Measurements from ENCODE around the gene C16orf89. TPM values are rescaled to one million over a fixed set of nuclear protein-coding genes. Genes with fewer than 3 reads are reported as not detected.
"Not testable (repeated sequence)": the region's sequence is repeated elsewhere in the genome, so short reads cannot be mapped to it uniquely, and the experiment has no call there.

Gene C16orf89, protein sequence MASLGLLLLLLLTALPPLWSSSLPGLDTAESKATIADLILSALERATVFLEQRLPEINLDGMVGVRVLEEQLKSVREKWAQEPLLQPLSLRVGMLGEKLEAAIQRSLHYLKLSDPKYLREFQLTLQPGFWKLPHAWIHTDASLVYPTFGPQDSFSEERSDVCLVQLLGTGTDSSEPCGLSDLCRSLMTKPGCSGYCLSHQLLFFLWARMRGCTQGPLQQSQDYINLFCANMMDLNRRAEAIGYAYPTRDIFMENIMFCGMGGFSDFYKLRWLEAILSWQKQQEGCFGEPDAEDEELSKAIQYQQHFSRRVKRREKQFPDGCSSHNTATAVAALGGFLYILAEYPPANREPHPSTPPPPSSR
- 0.39 TPM for polyA plus RNA-seq (ENCODE audit: insufficient read length)

DNA sequence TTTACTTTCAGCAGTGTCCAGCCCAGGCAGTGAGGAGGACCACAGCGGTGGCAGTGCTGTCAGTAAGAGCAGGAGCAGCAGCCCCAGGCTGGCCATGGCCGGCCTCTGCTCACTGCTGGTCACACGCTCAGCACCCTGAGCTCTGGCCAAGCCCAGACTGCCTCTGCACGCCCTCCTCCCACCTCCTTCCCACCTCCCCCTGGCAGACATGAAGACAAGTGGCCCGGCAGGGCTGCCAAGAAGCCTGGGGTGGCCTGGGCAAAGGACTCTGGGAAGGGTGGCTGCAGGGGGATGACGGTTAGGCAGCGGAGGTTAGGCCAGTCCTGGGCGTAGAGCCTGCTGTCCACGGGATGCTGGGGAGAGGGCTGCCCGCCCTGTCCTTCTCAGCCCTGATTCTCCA lies at the start of gene C16orf89:
Gene C16orf89, minus strand, starts transcription at position 144 of the 400 bp plus-strand sequence. Its CDS starts 48 bp downstream, at position 96.
- DNase-seq (ENCODE audit: low read depth), result no peak

DNA sequence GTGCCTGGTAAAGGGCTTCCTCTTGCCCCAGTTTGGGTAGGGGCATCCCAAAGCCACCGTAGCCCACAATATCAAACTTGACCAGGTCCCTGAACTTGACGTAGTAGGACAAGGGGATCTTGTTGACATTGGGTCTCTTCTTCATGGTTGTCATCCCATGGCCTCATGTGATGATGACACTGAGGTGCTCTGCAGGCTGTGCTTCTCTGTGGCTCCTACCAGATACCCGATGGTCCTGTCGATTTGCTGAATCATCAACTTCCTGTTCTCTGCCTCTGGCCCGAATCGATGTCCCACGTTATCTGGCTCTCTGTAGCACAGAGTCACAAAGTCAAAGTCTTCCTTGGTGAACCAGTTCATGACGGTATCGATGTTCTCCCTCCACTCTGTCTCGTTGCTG lies 45.2 kb upstream of the C16orf89 start:
- not testable (repeated sequence) for DNase-seq (ENCODE audit: low read depth)

DNA sequence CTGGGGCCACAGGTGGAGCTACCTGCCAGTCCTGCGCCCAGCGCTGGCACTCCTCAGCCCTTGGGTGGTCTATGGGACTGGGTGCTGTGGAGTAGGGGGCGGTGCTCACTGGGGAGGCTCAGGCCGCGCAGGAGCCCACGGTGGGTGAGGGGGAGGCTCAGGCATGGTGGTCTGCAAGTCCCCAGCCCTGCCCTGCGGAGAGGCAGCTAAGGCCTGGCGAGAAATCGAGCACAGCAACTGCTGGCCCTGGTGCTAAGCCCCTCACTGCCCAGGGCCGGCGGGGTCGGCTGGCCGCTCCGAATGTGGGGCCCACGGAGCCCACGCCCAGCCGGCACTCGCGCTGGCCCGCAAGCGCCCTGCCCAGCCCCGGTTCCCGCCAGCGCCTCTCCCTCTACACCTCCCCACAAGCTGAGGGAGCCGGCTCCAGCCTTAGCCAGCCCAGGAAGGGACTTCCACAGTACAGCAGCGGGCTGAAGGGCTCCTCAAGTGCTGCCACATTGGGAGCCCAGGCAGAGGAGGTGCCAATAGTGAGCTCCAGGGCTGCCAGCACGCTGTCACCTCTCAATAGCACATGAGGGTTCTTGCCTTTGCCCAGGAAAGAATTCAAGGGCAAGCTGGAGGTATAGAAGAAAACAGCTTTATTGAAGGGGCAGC lies 42.9 kb upstream of the C16orf89 start:
- no peak for DNase-seq (ENCODE audit: low read depth)

DNA sequence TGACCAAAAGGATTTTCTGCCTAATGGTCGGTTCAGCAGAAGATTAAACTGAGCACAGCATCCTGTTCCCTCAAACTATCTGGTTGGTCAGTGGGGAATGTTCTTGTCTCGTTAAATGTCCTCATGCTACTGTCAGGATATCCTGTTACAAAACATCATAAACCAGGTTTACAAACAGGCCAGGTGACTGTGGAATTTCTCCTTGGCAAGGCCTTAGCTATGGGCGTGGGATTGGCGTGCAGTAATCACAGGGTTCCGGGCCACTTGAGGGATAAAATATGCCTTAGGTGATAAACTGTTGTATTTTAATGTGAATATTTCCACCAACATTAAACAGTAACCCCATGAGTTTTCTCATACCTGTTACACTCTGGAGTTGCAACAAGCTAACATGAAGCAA lies 39.3 kb upstream of the C16orf89 start:
- DNase-seq (ENCODE audit: low read depth), result not testable (repeated sequence)

DNA sequence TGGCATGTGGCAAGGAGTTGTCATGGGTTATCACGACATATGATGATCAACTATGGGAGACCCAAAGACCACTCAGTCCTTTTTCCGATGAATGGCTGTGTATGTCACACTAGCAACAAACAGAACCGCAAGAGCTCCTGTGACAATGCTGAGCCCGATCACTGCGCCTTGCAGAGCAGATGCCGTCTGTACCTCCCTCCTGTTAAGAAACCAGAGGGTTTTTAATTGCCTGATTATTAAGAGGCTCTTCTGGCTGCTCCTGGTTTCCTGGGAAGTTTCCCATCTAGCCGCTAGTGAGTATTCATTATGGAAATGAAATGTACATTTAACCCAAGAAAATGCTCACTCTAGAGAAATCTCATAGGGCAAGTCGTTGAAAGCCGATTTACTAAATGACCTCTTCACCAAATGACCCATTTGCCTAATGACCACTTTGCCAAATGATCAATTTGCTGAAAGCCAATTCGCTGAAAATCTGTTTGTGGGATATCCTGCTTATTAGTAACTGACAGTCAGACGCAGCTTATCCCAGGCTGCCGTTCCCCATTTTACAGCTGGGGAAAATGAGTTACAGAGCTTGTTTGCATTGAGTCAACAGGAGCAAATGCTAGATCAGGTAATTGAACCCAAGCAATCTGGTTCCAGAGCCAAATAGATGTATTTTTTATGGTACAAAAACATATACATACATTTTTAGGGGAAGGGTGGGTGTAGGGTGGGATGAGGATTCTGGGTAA lies 37.7 kb upstream of the C16orf89 start:
- not testable (repeated sequence) for DNase-seq (ENCODE audit: low read depth)

DNA sequence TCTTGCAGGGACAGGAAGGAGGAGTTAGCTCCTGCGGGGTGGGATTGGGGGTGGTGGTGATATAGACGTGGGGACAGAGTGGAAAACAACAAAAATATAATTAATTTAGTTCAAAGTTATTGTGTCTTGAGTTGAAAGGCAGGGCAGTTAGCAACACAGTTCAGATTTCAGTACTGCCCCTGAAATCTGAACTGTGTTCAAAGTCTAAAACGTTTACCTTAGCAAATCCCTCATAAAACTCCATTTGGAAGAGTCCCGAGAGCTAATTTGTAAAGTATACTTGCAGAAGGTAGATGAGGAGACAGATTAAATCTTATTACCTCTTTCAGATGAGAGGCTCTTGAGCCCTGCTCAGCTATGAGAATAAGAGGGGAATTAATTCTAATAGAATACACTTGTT lies 33.4 kb upstream of the C16orf89 start:
- DNase-seq (ENCODE audit: low read depth), result not testable (repeated sequence)

DNA sequence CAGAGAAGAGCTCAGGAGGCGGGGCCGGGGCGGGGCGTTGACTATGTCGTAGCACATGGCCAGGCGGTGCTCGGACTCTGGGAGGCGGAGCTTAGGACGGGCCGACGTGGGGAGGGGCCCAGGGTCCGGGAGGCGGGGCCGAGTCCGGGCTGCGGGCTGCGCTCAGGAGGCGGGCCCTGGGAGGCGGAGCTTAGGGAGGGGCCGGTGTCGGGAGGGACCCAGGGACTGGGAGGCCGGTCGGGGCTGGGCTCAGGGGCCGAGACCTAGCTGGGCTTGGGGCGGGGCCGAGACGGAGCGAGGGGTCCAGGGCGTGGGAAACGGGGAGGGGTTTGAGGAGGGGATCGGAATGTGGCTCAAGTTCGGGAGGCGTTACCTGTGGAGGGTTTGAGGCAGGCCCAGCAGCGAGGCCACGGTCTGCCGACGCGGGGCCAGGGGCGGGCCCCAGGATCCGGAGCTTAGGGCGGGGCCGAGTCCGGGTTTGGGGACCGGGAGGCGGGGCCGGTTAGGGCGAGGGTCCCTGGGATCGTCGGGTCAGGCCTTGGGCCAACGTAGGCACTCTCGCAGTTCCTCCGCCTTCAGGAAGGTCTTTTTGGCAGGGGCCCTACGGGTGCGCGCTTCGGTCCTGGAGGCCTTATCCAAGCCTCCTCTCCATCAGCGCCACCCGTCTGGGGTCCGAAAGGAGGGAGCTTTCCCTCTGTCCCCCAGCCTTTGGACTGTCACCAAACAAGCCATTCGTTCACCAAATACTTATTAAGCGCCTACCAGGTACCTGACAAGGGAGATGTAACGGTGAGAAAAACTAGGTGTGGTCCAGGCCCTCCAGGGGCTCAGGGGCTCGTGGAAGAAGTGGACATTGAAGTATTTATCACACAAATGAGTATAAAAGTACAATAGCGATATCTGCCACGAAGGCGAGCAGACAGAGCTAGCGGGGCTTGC lies 32.7 kb upstream of the C16orf89 start:
- not testable (repeated sequence) for DNase-seq (ENCODE audit: low read depth)

DNA sequence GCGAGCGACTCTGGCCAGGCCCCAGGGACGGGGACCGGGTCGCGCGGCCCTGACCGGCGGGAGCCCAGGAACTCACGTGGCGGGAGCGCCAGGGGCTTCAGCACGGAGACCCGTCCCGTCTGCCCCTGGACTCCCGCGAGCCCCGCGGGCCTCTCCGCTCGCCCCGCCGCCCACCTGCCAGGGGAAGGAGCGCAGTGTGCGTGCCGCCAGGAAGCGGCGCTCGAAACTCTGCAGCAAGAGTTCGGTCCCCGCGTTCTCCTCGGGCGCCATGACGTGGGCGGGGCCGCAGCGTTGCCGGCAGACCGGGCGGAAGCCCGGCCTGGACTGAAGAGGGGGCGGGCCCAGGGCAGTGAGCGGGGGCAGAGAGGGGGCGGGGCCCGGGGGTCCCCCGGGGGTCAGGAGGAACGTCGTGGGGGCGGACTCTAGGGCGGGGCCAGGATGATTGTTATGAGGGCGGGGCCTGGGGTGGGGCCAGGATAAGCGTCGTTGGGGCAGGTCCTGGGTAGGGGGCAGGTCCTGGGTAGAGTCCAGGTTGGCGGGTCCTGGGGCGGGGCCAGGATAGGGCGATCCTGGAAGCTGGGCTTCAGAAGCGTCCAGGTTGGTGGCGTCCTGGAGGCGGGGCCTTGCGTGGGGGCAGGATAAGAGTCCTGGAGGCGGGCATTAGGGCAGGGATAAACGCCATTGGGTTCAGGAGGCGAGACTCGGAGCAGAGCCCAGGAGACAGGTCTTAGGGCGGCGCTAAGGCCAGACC lies 31.9 kb upstream of the C16orf89 start, which contains the start of gene EEF2KMT:
Gene EEF2KMT, minus strand, starts transcription at position 326 of the 751 bp plus-strand sequence. Its CDS starts 56 bp downstream, at position 270.
- peak; percentile 90 for DNase-seq (ENCODE audit: low read depth)

DNA sequence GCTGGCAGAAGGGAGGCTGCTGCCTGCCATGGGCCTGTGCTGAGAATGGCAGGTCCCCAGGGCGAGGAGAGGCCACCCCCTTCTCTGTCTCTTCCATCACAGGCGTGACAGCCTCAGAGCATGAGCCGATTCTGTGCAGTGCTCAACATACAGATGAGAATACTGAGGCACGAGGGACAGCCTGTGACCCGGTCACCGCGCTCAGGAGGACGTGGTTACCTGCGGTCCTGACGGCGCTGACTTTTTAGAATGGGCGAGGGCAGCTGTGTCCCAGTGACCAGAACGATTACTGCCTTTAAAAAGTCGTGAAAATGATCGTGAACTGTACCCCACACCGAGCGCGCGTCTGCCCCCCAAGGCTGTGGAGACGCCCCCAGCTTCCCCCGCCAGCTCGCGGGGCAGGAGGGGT lies 31.3 kb upstream of the C16orf89 start:
- DNase-seq (ENCODE audit: low read depth), result not testable (repeated sequence)

DNA sequence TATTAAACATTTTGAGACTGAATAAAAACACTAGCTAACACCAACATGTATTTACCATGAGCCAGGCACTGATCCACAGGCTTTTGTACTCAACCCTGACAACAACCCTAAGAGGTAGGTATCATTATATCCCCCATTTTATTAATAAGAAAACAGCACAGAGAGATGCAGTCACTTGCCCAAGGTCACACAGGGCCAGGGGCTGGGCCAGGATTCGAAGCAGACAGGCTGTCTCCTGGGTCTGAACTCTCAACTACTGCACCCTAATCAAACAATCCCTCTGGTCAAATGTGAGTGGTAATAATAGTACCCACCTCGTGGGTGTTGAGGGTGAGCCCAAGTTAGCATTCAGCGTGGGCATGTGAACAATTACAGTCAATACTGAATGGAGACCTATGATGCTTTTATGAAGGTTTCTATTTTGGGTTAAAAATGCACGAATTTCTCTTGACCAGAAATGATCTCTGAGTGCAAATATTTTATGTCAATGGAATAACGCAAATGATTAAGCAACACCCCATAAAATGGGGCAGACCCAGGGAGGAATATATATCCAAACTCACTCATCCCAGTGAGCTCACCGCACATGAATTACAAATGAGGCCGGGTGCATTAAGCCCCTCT lies 30.8 kb upstream of the C16orf89 start:
- not testable (repeated sequence) for DNase-seq (ENCODE audit: low read depth)

DNA sequence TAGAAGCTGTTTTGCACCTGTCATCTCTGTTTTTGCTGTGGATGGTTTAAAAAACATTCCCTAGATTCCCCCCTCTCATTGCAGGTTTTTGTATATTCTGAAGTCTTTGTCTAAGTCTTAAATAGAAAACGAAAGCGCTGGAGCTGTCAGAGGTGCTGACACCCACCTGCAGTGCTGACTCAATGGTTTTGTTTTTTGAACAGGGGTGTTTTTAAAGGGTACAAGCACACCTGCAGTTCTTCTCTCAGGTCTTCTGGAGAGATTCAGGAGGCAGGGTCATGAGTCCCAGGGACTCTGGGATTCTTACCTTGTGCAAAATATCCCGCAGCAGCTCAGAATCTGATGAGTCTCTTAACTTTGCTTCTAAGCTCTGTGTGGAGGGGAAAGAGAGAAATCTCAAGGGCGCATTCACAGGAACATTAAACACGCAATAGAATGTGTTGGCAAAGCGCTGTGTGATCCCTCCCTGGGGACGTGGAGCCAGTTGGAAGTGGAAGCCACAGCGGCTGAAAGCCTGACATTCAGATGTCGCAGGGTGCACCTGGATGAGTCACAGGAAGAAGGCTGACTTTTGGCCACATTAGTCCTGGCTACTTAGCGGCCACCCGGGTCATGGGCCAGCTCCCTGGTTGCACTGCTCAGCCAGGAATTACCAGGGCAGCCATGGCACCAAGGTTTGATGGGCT lies 29.5 kb upstream of the C16orf89 start:
- DNase-seq (ENCODE audit: low read depth), result not testable (repeated sequence)

DNA sequence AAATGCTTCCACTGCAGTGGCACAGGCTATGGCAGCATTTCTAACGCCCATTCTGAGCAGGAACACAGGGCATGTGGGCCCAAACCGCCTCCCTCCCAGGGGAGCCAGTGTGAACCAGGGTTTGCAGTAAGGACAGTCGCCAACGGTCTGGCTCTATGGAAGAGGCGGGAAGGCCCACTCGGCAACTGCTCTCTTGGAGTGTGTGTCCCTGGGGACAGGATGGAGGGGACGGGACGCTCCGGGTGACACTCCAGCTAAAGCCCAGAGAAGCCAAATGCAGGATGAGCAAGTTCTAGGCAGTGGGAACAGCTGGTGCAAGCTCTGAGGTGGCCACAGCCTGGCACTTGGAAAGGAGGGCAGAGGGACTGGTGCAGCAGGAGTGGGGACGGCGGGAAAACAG lies 28.0 kb upstream of the C16orf89 start:
- not testable (repeated sequence) for DNase-seq (ENCODE audit: low read depth)

DNA sequence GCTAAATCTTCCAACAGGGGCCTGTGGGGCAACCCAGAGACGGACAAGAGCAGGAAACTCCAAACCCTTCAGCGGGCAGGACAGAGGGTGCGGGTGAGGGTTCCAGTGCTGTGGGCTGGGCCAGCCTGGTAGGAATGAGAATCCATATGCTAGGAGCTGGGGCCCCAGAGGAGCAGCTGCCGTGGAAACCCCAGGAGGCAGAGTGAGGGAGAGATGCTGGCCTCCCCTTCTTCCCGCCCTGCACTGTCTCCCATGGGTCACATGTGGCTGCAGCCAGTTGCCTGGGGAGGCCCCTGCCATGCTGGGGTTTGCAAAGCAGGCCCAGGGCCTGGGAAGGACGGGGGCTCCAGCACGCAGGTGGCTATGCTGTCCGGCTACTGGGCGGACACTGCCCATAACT lies 27.3 kb upstream of the C16orf89 start:
- DNase-seq (ENCODE audit: low read depth), result not testable (repeated sequence)

DNA sequence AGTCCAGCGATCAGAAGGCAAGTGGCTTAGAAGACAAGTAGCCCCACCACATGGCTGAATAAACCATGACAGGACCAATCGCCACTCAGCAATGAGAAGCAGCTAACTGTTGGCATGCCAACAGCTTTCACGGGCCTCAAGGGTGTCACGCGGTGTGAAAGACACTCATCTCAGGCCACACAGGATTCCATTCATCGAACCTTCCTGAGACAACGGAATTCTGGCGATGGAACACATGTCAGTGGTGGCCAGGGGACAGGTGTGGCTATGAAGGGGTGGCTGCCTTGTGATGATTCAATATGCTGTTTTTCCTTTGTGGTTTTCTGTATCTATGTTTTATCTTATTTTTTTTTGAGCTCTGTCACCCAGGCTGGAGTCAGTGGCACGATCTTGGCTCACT lies 24.8 kb upstream of the C16orf89 start:
- DNase-seq (ENCODE audit: low read depth), result not testable (repeated sequence)

DNA sequence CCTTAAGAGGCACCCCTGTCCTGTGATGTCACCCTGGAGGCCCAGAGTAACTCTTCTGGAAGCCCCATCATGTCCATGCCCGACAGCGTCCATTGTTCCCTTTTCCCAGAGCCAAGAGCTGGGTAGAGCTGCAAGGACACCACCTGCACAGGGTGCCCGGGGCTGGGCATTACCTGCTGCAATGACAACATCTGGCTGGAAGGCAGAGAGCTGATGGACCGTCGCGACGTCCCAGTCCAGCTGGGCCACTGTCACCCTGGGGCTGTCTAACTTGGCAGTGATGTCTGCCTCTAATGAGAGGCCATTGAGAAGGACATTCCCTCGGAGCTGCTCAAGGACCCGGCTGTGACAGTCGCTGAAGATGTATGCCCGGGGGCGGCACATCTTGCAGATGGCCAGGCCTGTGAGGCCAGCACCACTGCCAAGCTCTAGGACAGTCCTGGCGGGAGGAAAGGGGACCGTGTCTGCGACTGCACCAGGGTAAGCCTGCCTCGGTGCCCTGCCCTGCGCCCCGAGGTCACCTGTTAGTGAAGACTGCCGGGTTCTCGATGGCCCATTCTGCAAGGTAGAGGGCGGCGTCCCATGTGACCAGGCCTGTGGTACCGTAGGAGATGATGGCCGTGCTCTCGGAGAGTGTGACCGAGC lies 24.3 kb upstream of the C16orf89 start:
- not testable (repeated sequence) for DNase-seq (ENCODE audit: low read depth)

DNA sequence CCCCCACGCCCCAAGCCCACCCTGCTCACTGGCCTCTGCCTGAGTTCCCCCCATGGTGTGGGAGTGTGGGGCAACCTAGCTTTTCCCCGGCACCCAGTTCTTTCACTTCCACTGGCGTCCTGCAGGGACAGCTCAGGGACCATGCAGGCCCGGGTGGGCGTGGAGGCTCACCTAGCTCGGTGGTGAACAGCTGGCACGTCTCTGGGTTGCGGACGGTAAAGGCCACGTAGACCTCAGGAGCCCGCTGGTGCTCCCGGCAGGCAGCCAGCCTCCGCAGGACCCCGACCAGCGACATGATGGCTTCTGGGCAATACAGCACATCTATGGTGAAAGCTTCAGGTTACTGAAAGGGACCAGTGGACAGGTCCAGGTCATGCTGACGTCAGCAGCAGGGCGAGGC lies 23.2 kb upstream of the C16orf89 start:
- not testable (repeated sequence) for DNase-seq (ENCODE audit: low read depth)

DNA sequence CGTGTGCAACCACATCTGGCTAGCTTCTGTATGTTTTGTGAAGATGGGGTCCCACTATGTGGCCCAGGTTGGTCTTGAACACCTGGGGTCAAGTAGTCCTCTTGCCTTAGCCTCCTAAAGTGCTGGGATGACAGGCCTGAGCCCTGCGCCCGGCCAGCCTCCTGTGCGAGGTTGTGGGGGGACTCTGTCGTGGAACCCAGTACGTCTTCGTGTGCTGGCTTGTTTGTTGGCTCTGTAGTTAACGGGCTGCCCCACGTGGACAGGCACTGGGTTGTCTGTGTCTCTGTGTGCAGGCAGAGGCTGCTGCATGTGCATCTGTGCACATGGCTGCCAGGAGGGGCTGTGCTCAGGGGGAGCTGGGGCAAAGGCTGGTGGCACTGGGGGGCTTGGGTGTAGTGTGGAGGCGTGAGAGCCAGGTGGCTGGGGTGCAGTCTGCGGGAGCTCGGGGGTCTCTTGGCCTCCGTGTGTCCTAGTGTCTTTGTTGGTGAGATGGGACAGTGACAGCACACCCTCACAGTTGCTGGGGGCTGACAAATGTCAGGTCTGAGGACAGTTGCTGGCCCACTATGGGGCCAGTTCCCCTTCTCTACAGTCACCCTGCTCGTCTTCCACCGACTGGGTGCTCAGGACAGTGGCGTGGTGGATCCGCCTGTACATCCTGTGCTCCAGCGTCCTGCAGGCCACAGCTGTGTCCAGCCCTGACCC lies 22.5 kb upstream of the C16orf89 start:
- not testable (repeated sequence) for DNase-seq (ENCODE audit: low read depth)

DNA sequence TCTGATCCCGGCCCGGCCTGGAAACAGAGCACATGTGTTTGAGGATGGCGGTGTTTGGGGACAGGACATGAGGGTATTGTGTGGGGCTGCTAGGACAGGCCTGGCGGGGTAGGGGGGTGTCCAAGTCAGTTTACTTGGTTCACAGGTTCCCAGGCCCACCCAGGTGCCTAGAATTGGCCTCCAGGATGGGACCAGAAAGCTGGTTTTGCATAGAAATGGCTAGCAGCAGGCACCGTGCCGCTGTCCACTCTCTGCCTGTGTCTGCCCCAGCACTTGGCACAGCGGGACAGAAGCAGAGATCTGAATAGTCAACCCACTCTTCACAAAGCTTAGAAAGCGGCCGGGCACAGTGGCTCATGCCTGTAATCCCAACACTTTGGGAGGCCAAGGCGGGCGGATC lies 20.0 kb upstream of the C16orf89 start:
- not testable (repeated sequence) for DNase-seq (ENCODE audit: low read depth)

Measured in forelimb muscle (tissue), 1 donor.